NCI-H524 treated with DMSO at 0.1 percent for 48 hours (cell line): ENCODE results near the gene POU2F1.
"Not testable (repeated sequence)": the region's sequence is repeated elsewhere in the genome, so short reads cannot be mapped to it uniquely, and the experiment has no call there.

ENCODE experiments used
- DNase-seq: peaks from one replicate; lab custom pipeline; 2025; lab: John Stamatoyannopoulos, UW

Gene POU2F1

GRCh38 chr1:167231873-167232450 lies 11.3 kb downstream of the POU2F1 start:
- no peak for DNase-seq

- no peak for DNase-seq
These were observed 12.1 kb downstream of the POU2F1 start for GRCh38 chr1:167232801-167233200.

GRCh38 chr1:167233373-167233772 lies 12.7 kb downstream of the POU2F1 start:
- DNase-seq = no peak

GRCh38 chr1:167237000-167237399 lies 16.3 kb downstream of the POU2F1 start:
- DNase-seq = no peak

GRCh38 chr1:167238713-167239112 lies 18.0 kb downstream of the POU2F1 start:
- DNase-seq = no peak

- no peak for DNase-seq
These were observed 18.6 kb downstream of the POU2F1 start for GRCh38 chr1:167239257-167239656.

GRCh38 chr1:167244244-167244643 lies 23.6 kb downstream of the POU2F1 start:
- no peak for DNase-seq

GRCh38 chr1:167245168-167245567 lies 24.5 kb downstream of the POU2F1 start:
- DNase-seq = not testable (repeated sequence)

GRCh38 chr1:167246971-167247370 lies 26.3 kb downstream of the POU2F1 start:
- no peak for DNase-seq

- no peak for DNase-seq
These were observed 27.1 kb downstream of the POU2F1 start for GRCh38 chr1:167247754-167248153.

- DNase-seq = no peak
These were observed 28.3 kb downstream of the POU2F1 start for GRCh38 chr1:167248707-167249642.

GRCh38 chr1:167249702-167250101 lies 29.0 kb downstream of the POU2F1 start:
- DNase-seq = no peak

GRCh38 chr1:167250482-167250881 lies 29.8 kb downstream of the POU2F1 start:
- no peak for DNase-seq

- no peak for DNase-seq
These were observed 30.8 kb downstream of the POU2F1 start for GRCh38 chr1:167251472-167251871.

- DNase-seq = no peak
These were observed 32.3 kb downstream of the POU2F1 start for GRCh38 chr1:167252986-167253385.

GRCh38 chr1:167258858-167259257 lies 38.2 kb downstream of the POU2F1 start:
- no peak for DNase-seq

- peak; percentile 38 for DNase-seq
These were observed 42.1 kb downstream of the POU2F1 start for GRCh38 chr1:167262836-167263235.

- no peak for DNase-seq
These were observed 42.7 kb downstream of the POU2F1 start for GRCh38 chr1:167263344-167263743.

- no peak for DNase-seq
These were observed 43.3 kb downstream of the POU2F1 start for GRCh38 chr1:167263819-167264464.

GRCh38 chr1:167266965-167267364 lies 46.3 kb downstream of the POU2F1 start:
- no peak for DNase-seq

- DNase-seq = no peak
These were observed 47.7 kb downstream of the POU2F1 start for GRCh38 chr1:167268347-167268787.

GRCh38 chr1:167270349-167271092 lies 49.8 kb downstream of the POU2F1 start:
- DNase-seq = no peak
